Aorta (tissue), 5 donors: ENCODE data around the gene HNRNPA1L2. TPM values are rescaled to one million over a fixed set of nuclear protein-coding genes. Genes with fewer than 3 reads are reported as not detected.
"Not testable (repeated sequence)": the region's sequence is repeated elsewhere in the genome, so short reads cannot be mapped to it uniquely, and the experiment has no call there.

Experiments used
- ATAC-seq: fragments of 200-7000 bp; cut with Tn5 transposase; one replicate; pipeline ENCODE4 v1.9.1; 2022; ENCODE audit warnings: moderate library complexity; ENCODE audit not compliant: low FRiP score
- DNase-seq, 2 donors: peaks; one replicate each; pipeline ENCODE4 v3.0.0-alpha.2; 2020
- H3K27ac ChIP-seq, 2 donors: one replicate each; pipeline ENCODE4 v1.5.1; 2013; ENCODE audit warnings: low read length in 2 of 2, mild to moderate bottlenecking in 2 of 2, moderate library complexity in 2 of 2, control low read depth in 1 of 2, inconsistent platforms in 1 of 2, low read depth in 1 of 2
- H3K27me3 ChIP-seq, 2 donors: one replicate each; pipeline ENCODE4 v1.6.1; 2013; ENCODE audit warnings: control low read depth in 1 of 2, low read length in 1 of 2, mild to moderate bottlenecking in 1 of 2, moderate library complexity in 1 of 2; ENCODE audit not compliant: insufficient read depth in 2 of 2, control insufficient read depth in 1 of 2
- H3K36me3 ChIP-seq, 2 donors: one replicate each; pipeline ENCODE4 v1.6.1; 2013; ENCODE audit warnings: control low read depth in 1 of 2, low read length in 1 of 2, mild to moderate bottlenecking in 1 of 2; ENCODE audit not compliant: insufficient read depth in 2 of 2, control insufficient read depth in 1 of 2
- H3K4me1 ChIP-seq, 2 donors: one replicate each; pipeline ENCODE4 v1.6.1; 2013; ENCODE audit warnings: low read length in 2 of 2, control low read depth in 1 of 2, mild to moderate bottlenecking in 1 of 2, moderate library complexity in 1 of 2; ENCODE audit not compliant: insufficient read depth in 2 of 2, control insufficient read depth in 1 of 2
- H3K4me3 ChIP-seq, 2 donors: one replicate each; pipeline ENCODE4 v1.5.1; 2013; ENCODE audit warnings: low read length in 2 of 2, control low read depth in 1 of 2, mild to moderate bottlenecking in 1 of 2
- H3K9me3 ChIP-seq: one replicate; pipeline ENCODE4 v1.6.1; 2013; ENCODE audit warnings: mild to moderate bottlenecking, low read length; ENCODE audit not compliant: control insufficient read depth
- WGBS, 2 donors: extraction: QIAGEN DNeasy Blood & Tissue Kit; methylation state at CpG; one replicate each; pipeline ENCODE4 v1.1.7; 2013; 5-methylcytosine and 5-hydroxymethylcytosine counted together
- intact Hi-C, 2 donors: fragments of 100-400 bp; cut with DNase I; formaldehyde crosslinking; loops; one replicate each; pipeline versions ENCODE4 v1.14.2 to v1.15.0; 2022
- polyA plus RNA-seq, 2 donors: library from polyadenylated mRNA; stranded (reverse); fragments of 200-250 nt; gene quantifications; one replicate each; pipeline ENCODE4 v1.2.3, GENCODE V29; 2013
- total RNA-seq, 2 donors: library from RNA; stranded (reverse); fragmentation: NEBNext Ultra II Directional; extraction: Animal tissue kit (Norgen Biotek cat#: 25700); gene quantifications; one replicate each; pipeline ENCODE4 v1.2.1, GENCODE V29; 2021
- donor health status: healthy with polysubstance abuse.
- donor health status: Bipolar disorder and iron deficiency.
- donor health status: DM: no; HTN: no; CAD: no.
- donor health status: DM: no; HTN: no; CAD: no.
- donor health status: DM: yes; HTN: yes; CAD: no.

The HNRNPA1L2 gene
- total and polyA plus RNA-seq, 4 donors, result 5.0 to 14.4 (median 8.4) TPM

GRCh38 chr13:52652980-52653303, 10.7 kb downstream of the HNRNPA1L2 start:
- H3K4me1 ChIP-seq, result peaks cover 2 to 4% of the 10 kb centered on the region in 2 donors
- peak; percentile 42 for ATAC-seq
- peak overlapping the region; percentile 57 to 95 for H3K27ac ChIP-seq
- H3K36me3 ChIP-seq, result peaks cover 0 to 3% of the 10 kb centered on the region in 2 donors
- intact Hi-C loops, result loop anchor here in 1 of 2 donors (10.0 kb wide), 1 partner anchor 208 kb away; no protein-coding TSS in a partner anchor
- peak overlapping the region; percentile 91 to 98 for H3K4me3 ChIP-seq
- peak in 1 of 2 donors; percentile 79 for DNase-seq
- H3K27me3 ChIP-seq, result no peaks in the 10 kb centered on the region
- no peaks in the 10 kb centered on the region for H3K9me3 ChIP-seq
- whole genome bisulfite sequencing, 2 donors, result 0 to 1% methylated on average over 18 of the region's 18 CpGs

GRCh38 chr13:52659340-52659739, 17.1 kb downstream of the HNRNPA1L2 start:
- 89 to 92% methylated on average over 2 of the region's 2 CpGs for WGBS, 2 donors
- intact Hi-C loops, result loop anchor here in 1 of 2 donors (10.0 kb wide), 1 partner anchor 215 kb away; no protein-coding TSS in a partner anchor
- ATAC-seq (no peak), DNase-seq (no peak)
- peaks cover 2 to 4% of the 10 kb centered on the region in 2 donors for H3K4me1 ChIP-seq
- H3K27ac ChIP-seq, result no peak overlapping the region
- peaks cover 2 to 3% of the 10 kb centered on the region in 2 donors for H3K36me3 ChIP-seq
- H3K4me3 ChIP-seq, result no peak overlapping the region
- H3K27me3 ChIP-seq, result no peaks in the 10 kb centered on the region
- no peaks in the 10 kb centered on the region for H3K9me3 ChIP-seq

GRCh38 chr13:52664272-52664671, 22.0 kb downstream of the HNRNPA1L2 start:
- DNase-seq (no peak), ATAC-seq (no peak)
- intact Hi-C loops, result no loop called here
- Histone ChIP-seq H3K27me3 (no peaks in the 10 kb centered on the region), H3K27ac (no peak overlapping the region), H3K4me1 (no peaks in the 10 kb centered on the region), H3K9me3 (no peaks in the 10 kb centered on the region), H3K4me3 (no peak overlapping the region), H3K36me3 (peaks cover 0 to 3% of the 10 kb centered on the region in 2 donors)
- 96% methylated on average over 4 of the region's 4 CpGs for WGBS, 2 donors

DNA sequence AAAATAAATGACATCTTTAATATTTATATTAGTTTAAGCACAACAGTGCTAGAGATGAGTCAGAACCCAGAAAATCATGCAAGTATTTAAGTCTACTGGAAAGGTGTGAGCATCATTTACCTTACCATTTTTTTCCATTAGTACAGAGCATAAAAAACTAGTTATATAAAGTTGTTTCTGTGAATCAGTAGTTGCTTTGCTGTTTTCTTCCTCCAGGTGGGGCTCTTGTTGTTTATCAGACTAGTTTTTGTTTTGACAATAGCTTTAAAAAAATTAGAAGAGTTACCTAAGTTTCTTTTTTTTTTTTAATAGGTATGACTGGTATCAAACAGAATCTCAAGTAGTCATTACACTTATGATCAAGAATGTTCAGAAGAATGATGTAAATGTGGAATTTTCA, 23.1 kb downstream of the HNRNPA1L2 start:
- no peaks in the 10 kb centered on the region for H3K27me3 ChIP-seq
- intact Hi-C loops, result no loop called here
- ATAC-seq (no peak), DNase-seq (no peak)
- H3K27ac ChIP-seq, result no peak overlapping the region
- H3K36me3 ChIP-seq, result peaks cover 0 to 3% of the 10 kb centered on the region in 2 donors
- no peak overlapping the region for H3K4me3 ChIP-seq
- H3K9me3 ChIP-seq, result no peaks in the 10 kb centered on the region
- no peaks in the 10 kb centered on the region for H3K4me1 ChIP-seq

DNA sequence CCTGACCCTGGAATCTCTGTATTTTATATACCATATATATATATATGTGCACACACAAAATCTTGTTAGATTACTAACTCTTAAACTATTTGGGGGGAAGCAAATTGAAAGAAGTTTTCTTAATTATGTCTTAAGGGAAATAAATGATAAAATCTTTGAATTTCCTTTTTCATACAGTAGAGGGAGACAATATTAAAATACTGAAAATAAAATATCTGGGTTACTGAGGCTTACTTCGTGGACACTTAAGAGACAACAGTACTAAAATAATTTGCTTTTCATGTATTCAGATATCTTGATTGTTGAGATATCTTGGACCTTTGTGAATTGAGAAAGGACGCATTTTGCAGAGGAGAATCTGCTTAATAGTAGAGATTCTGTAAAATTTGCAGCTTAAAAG, 27.4 kb downstream of the HNRNPA1L2 start:
- H3K4me3 ChIP-seq, result no peak overlapping the region
- peaks cover 0 to 2% of the 10 kb centered on the region in 2 donors for H3K36me3 ChIP-seq
- 62 to 73% methylated on average over 2 of the region's 2 CpGs for WGBS, 2 donors
- ATAC-seq, result no peak
- no peak overlapping the region for H3K27ac ChIP-seq
- intact Hi-C loops, result no loop called here
- no peak for DNase-seq
- H3K4me1 ChIP-seq, result no peaks in the 10 kb centered on the region
- H3K9me3 ChIP-seq, result no peaks in the 10 kb centered on the region
- H3K27me3 ChIP-seq, result no peaks in the 10 kb centered on the region

DNA sequence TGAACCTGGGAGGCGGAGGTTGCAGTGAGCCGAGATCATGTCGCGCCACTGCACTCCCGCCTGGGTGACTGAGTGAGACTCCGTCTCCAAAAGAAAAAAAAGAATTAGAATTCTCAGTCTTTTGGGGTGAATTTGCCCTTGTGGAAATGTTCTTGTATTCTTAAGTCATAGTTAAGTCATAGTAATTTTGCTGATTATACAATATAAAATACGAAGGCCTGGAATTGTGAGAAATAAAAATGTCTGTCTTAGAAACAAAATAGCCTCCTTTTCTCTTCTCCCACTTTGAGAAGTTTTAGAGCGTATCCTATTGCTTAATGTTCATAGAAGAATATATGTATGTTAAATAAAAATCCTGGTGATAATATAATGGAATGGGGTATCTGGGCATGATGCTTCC, 28.5 kb downstream of the HNRNPA1L2 start:
- intact Hi-C loops, result no loop called here
- WGBS, 2 donors, result 96% methylated on average over 8 of the region's 8 CpGs
- Histone ChIP-seq H3K27ac (no peak overlapping the region), H3K9me3 (no peaks in the 10 kb centered on the region), H3K36me3 (peaks cover 0 to 2% of the 10 kb centered on the region in 2 donors), H3K4me3 (no peak overlapping the region), H3K27me3 (no peaks in the 10 kb centered on the region), H3K4me1 (no peaks in the 10 kb centered on the region)
- ATAC-seq, result no peak
- no peak for DNase-seq

- ATAC-seq (no peak), DNase-seq (no peak)
- H3K4me1 ChIP-seq, result no peaks in the 10 kb centered on the region
- intact Hi-C loops, result no loop called here
- no peak overlapping the region for H3K4me3 ChIP-seq
- WGBS, 2 donors, result 86 to 93% methylated on average over 1 of the region's 1 CpG
- H3K36me3 ChIP-seq, result no peaks in the 10 kb centered on the region
- H3K9me3 ChIP-seq, result no peaks in the 10 kb centered on the region
- no peak overlapping the region for H3K27ac ChIP-seq
- no peaks in the 10 kb centered on the region for H3K27me3 ChIP-seq
Observed at GRCh38 chr13:52673465-52673864, 31.2 kb downstream of the HNRNPA1L2 start.

DNA sequence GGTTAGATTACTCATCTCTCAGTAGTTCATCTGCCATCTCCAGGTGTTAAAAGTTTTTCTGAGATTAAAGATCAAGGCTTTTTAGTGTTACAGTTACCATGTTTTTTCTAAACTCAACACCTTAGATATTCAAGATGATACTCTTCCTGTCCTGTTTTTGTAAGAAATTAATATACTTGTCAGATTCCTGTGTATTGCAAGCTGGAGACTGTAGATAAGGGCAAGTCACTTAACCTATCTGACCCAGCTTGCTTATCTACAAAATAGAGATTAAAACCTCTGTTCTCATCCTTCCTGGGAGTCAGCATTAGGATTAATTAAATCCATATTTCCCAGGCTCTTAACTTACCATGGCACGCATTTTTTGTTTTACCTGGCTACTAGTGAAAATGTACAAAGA, 35.6 kb downstream of the HNRNPA1L2 start:
- DNase-seq (no peak), ATAC-seq (no peak)
- intact Hi-C loops, result no loop called here
- H3K4me3 ChIP-seq, result no peak overlapping the region
- H3K27ac ChIP-seq, result no peak overlapping the region
- H3K36me3 ChIP-seq, result peaks cover 2 to 4% of the 10 kb centered on the region in 2 donors
- H3K9me3 ChIP-seq, result no peaks in the 10 kb centered on the region
- no peaks in the 10 kb centered on the region for H3K27me3 ChIP-seq
- H3K4me1 ChIP-seq, result no peaks in the 10 kb centered on the region
- 91 to 96% methylated on average over 1 of the region's 1 CpG for WGBS, 2 donors

DNA sequence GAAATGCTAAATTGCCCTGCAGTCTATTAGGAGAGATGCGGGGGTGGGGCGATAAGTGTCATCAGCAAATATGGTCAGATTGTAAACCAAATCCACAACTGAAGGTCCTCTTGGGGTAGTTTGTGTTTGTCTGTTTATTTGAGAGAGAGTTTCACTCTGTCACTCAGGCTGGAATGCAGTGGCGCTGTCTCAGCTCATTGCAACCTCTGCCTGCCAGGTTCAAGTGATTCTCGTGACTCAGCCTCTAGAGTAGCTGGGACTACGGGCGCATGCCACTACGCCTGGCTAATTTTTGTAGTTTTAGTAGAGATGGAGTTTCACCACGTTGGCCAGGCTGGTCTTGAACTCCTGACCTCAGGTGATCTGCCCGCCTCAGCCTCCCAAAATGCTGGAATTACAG, 43.6 kb downstream of the HNRNPA1L2 start:
- H3K4me3 ChIP-seq, H3K27ac ChIP-seq, H3K9me3 ChIP-seq, ATAC-seq, intact Hi-C loops, H3K36me3 ChIP-seq, H3K4me1 ChIP-seq, H3K27me3 ChIP-seq, DNase-seq: not testable (repeated sequence)
- 92 to 95% methylated on average over 9 of the region's 9 CpGs for WGBS, 2 donors
